Measurements from ENCODE around the gene NANS. TPM values are rescaled to one million over a fixed set of nuclear protein-coding genes. Genes with fewer than 3 reads are reported as not detected.
A peak's percentile ranks its signal among the peaks of the same experiment; 100 is the strongest.
"Not testable (repeated sequence)": the region's sequence is repeated elsewhere in the genome, so short reads cannot be mapped to it uniquely, and the experiment has no call there.

Gene NANS
- total and polyA plus RNA-seq, 2 donors: 32.8 to 35.3 TPM

- H3K4me1 ChIP-seq (ENCODE audit: insufficient read depth); H3K27ac ChIP-seq (ENCODE audit: low read depth); H3K36me3 ChIP-seq (ENCODE audit: insufficient read depth); H3K4me3 ChIP-seq (ENCODE audit: low read depth, low read length); DNase-seq (ENCODE audit: extremely low spot score): not testable (repeated sequence)
- WGBS: 79% methylated on average over 3 of the region's 3 CpGs
Observed at GRCh38 chr9:98090674-98091073, 34.1 kb downstream of the NANS start.

GRCh38 chr9:98091735-98092612 is 35.4 kb downstream of the NANS start:
- peaks cover 2% of the 10 kb centered on the region for H3K36me3 ChIP-seq (ENCODE audit: insufficient read depth)
- no peak overlapping the region for H3K27ac ChIP-seq (ENCODE audit: low read depth)
- no peak for DNase-seq (ENCODE audit: extremely low spot score)
- no peaks in the 10 kb centered on the region for H3K4me1 ChIP-seq (ENCODE audit: insufficient read depth)
- H3K4me3 ChIP-seq (ENCODE audit: low read depth, low read length): no peak overlapping the region
- 59% methylated on average over 17 of the region's 17 CpGs for WGBS

GRCh38 chr9:98092613-98092931 is 36.0 kb downstream of the NANS start:
- Histone ChIP-seq H3K36me3 (ENCODE audit: insufficient read depth) (peaks cover 2% of the 10 kb centered on the region), H3K4me1 (ENCODE audit: insufficient read depth) (no peaks in the 10 kb centered on the region), H3K4me3 (ENCODE audit: low read depth, low read length) (no peak overlapping the region), H3K27ac (ENCODE audit: low read depth) (no peak overlapping the region)
- 82% methylated on average over 11 of the region's 11 CpGs for WGBS
- DNase-seq (ENCODE audit: extremely low spot score): no peak

GRCh38 chr9:98094316-98094715 is 37.8 kb downstream of the NANS start:
- 84% methylated on average over 4 of the region's 4 CpGs for WGBS
- no peaks in the 10 kb centered on the region for H3K4me1 ChIP-seq (ENCODE audit: insufficient read depth)

GRCh38 chr9:98094851-98095250 is 38.3 kb downstream of the NANS start:
- Histone ChIP-seq H3K27ac (ENCODE audit: low read depth) (no peak overlapping the region), H3K36me3 (ENCODE audit: insufficient read depth) (peaks cover 2% of the 10 kb centered on the region), H3K4me3 (ENCODE audit: low read depth, low read length) (no peak overlapping the region), H3K4me1 (ENCODE audit: insufficient read depth) (peaks cover 3% of the 10 kb centered on the region)
- WGBS: 91% methylated on average over 16 of the region's 16 CpGs
- no peak for DNase-seq (ENCODE audit: extremely low spot score)

More at GRCh38 chr9:98094316-98094715, 37.8 kb downstream of the NANS start:
- Histone ChIP-seq H3K27ac (ENCODE audit: low read depth) (no peak overlapping the region), H3K36me3 (ENCODE audit: insufficient read depth) (peaks cover 2% of the 10 kb centered on the region), H3K4me3 (ENCODE audit: low read depth, low read length) (no peak overlapping the region)
- no peak for DNase-seq (ENCODE audit: extremely low spot score)

- WGBS: 90% methylated on average over 7 of the region's 7 CpGs
- H3K36me3 ChIP-seq (ENCODE audit: insufficient read depth): peaks cover 2% of the 10 kb centered on the region
- H3K4me3 ChIP-seq (ENCODE audit: low read depth, low read length): no peak overlapping the region
- DNase-seq (ENCODE audit: extremely low spot score): no peak
- H3K27ac ChIP-seq (ENCODE audit: low read depth): no peak overlapping the region
- peaks cover 3% of the 10 kb centered on the region for H3K4me1 ChIP-seq (ENCODE audit: insufficient read depth)
Observed at GRCh38 chr9:98095401-98095800, 38.9 kb downstream of the NANS start.

GRCh38 chr9:98096091-98096490 is 39.6 kb downstream of the NANS start:
- DNase-seq (ENCODE audit: extremely low spot score): no peak
- Histone ChIP-seq H3K36me3 (ENCODE audit: insufficient read depth) (peaks cover 2% of the 10 kb centered on the region), H3K27ac (ENCODE audit: low read depth) (no peak overlapping the region), H3K4me3 (ENCODE audit: low read depth, low read length) (no peak overlapping the region), H3K4me1 (ENCODE audit: insufficient read depth) (peaks cover 3% of the 10 kb centered on the region)
- WGBS: 95% methylated on average over 5 of the region's 5 CpGs

- WGBS: 84% methylated on average over 4 of the region's 4 CpGs
- H3K27ac ChIP-seq (ENCODE audit: low read depth): no peak overlapping the region
- peaks cover 3% of the 10 kb centered on the region for H3K4me1 ChIP-seq (ENCODE audit: insufficient read depth)
- no peak overlapping the region for H3K4me3 ChIP-seq (ENCODE audit: low read depth, low read length)
- H3K36me3 ChIP-seq (ENCODE audit: insufficient read depth): peaks cover 2% of the 10 kb centered on the region
- DNase-seq (ENCODE audit: extremely low spot score): peak; percentile 41
Observed at GRCh38 chr9:98097836-98098235, 41.3 kb downstream of the NANS start.

GRCh38 chr9:98099346-98099745 is 42.8 kb downstream of the NANS start:
- no peak overlapping the region for H3K27ac ChIP-seq (ENCODE audit: low read depth)

GRCh38 chr9:98099898-98100297 is 43.4 kb downstream of the NANS start:
- Histone ChIP-seq H3K27ac (ENCODE audit: low read depth) (no peak overlapping the region), H3K36me3 (ENCODE audit: insufficient read depth) (no peaks in the 10 kb centered on the region), H3K4me3 (ENCODE audit: low read depth, low read length) (no peak overlapping the region), H3K4me1 (ENCODE audit: insufficient read depth) (peaks cover 3% of the 10 kb centered on the region)
- peak; percentile 36 for DNase-seq (ENCODE audit: extremely low spot score)
- 65% methylated on average over 5 of the region's 5 CpGs for WGBS

More at GRCh38 chr9:98099346-98099745, 42.8 kb downstream of the NANS start:
- H3K36me3 ChIP-seq (ENCODE audit: insufficient read depth): peaks cover 2% of the 10 kb centered on the region
- no peak for DNase-seq (ENCODE audit: extremely low spot score)
- WGBS: 97% methylated on average over 2 of the region's 2 CpGs
- H3K4me3 ChIP-seq (ENCODE audit: low read depth, low read length): no peak overlapping the region
- H3K4me1 ChIP-seq (ENCODE audit: insufficient read depth): peaks cover 3% of the 10 kb centered on the region

- no peak for DNase-seq (ENCODE audit: extremely low spot score)
- Histone ChIP-seq H3K27ac (ENCODE audit: low read depth) (no peak overlapping the region), H3K4me3 (ENCODE audit: low read depth, low read length) (no peak overlapping the region), H3K36me3 (ENCODE audit: insufficient read depth) (no peaks in the 10 kb centered on the region), H3K4me1 (ENCODE audit: insufficient read depth) (peaks cover 3% of the 10 kb centered on the region)
Observed at GRCh38 chr9:98100456-98100855, 43.9 kb downstream of the NANS start.

GRCh38 chr9:98101416-98101815 is 44.9 kb downstream of the NANS start:
- peaks cover 3% of the 10 kb centered on the region for H3K4me1 ChIP-seq (ENCODE audit: insufficient read depth)
- no peak overlapping the region for H3K4me3 ChIP-seq (ENCODE audit: low read depth, low read length)
- H3K27ac ChIP-seq (ENCODE audit: low read depth): no peak overlapping the region
- no peaks in the 10 kb centered on the region for H3K36me3 ChIP-seq (ENCODE audit: insufficient read depth)
- DNase-seq (ENCODE audit: extremely low spot score): no peak
- WGBS: 92% methylated on average over 7 of the region's 7 CpGs

GRCh38 chr9:98101868-98102273 is 45.3 kb downstream of the NANS start:
- H3K27ac ChIP-seq (ENCODE audit: low read depth): no peak overlapping the region
- peaks cover 3% of the 10 kb centered on the region for H3K4me1 ChIP-seq (ENCODE audit: insufficient read depth)
- WGBS: 43% methylated on average over 6 of the region's 6 CpGs
- H3K4me3 ChIP-seq (ENCODE audit: low read depth, low read length): no peak overlapping the region
- H3K36me3 ChIP-seq (ENCODE audit: insufficient read depth): no peaks in the 10 kb centered on the region
- no peak for DNase-seq (ENCODE audit: extremely low spot score)

GRCh38 chr9:98104445-98104881 is 47.9 kb downstream of the NANS start:
- H3K4me1 ChIP-seq (ENCODE audit: insufficient read depth): peaks cover 2% of the 10 kb centered on the region
- 91% methylated on average over 3 of the region's 3 CpGs for WGBS
- H3K36me3 ChIP-seq (ENCODE audit: insufficient read depth): no peaks in the 10 kb centered on the region
- no peak for DNase-seq (ENCODE audit: extremely low spot score)
- no peak overlapping the region for H3K4me3 ChIP-seq (ENCODE audit: low read depth, low read length)
- no peak overlapping the region for H3K27ac ChIP-seq (ENCODE audit: low read depth)

All from urinary bladder (tissue), 4 donors.